ENCODE results near the gene DNA2.
"Not testable (repeated sequence)": the region's sequence is repeated elsewhere in the genome, so short reads cannot be mapped to it uniquely, and the experiment has no call there.

DNA2 gene

DNA sequence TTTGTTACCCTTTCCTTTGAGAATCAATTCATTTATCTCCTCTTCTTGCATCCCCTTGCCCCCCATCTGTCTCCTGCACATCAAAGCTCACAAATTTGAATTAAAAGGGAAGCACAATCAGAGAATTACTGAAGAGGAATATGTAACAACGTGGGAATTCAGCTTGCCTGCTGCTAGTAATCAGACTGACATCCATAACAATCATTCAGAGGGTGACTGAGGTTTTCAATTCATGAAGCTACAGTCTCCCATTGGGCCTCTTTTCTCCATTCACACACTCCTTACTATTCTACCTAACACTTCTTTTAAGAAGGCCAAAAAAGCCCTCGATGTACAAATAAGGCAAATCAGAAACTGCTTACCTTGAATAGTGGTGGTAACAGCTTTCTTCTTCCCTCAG, 24.3 kb upstream of the DNA2 start:
- Histone ChIP-seq H3K4me1 (ENCODE audit: control insufficient read depth in 5 of 5, insufficient read depth in 5 of 5, low read length in 5 of 5) (peaks cover 0 to 27% (median 11%) of the 10 kb centered on the region in 5 donors), H3K36me3 (ENCODE audit: control insufficient read depth in 5 of 5, insufficient read depth in 5 of 5, low read length in 5 of 5) (peaks cover 26 to 50% (median 31%) of the 10 kb centered on the region in 5 donors), H3K9me3 (ENCODE audit: control insufficient read depth in 5 of 5, low read length in 5 of 5) (no peaks in the 10 kb centered on the region), H3K9ac (ENCODE audit: low read length in 5 of 5) (no peak overlapping the region), H3K4me3 (ENCODE audit: low read depth in 1 of 5, low read length in 5 of 5) (no peak overlapping the region), H3K27ac (ENCODE audit: low read depth, low read length) (peak overlapping the region; percentile 27), H3K27me3 (ENCODE audit: control insufficient read depth in 5 of 5, insufficient read depth in 4 of 5, low read length in 5 of 5) (no peaks in the 10 kb centered on the region)

DNA sequence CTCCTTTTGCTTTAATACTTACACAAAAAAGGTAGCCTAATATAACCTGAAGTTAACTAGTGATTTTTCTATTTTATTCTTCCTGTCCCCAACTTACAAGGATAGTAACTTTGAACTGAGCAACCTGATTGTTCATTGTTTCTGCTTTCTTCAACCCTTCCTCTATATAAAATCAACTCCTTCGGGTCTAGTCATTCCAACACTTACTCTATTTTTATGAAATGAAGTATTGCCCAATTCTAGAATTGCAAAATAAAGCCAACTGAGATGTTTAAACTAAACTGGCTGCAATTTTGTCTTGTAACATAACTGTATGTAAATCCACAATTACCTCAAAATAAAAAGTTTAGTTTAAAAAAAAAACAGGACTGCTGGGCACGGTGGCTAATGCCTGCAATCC, 20.3 kb upstream of the DNA2 start:
- H3K36me3 ChIP-seq (ENCODE audit: control insufficient read depth in 5 of 5, insufficient read depth in 5 of 5, low read length in 5 of 5) = peaks cover 14 to 44% (median 26%) of the 10 kb centered on the region in 5 donors
- no peaks in the 10 kb centered on the region for H3K27me3 ChIP-seq (ENCODE audit: control insufficient read depth in 5 of 5, insufficient read depth in 4 of 5, low read length in 5 of 5)
- H3K9ac ChIP-seq (ENCODE audit: low read length in 5 of 5) = peak overlapping the region in 1 of 5 donors; percentile 52
- H3K4me1 ChIP-seq (ENCODE audit: control insufficient read depth in 5 of 5, insufficient read depth in 5 of 5, low read length in 5 of 5) = peaks cover 0 to 32% (median 11%) of the 10 kb centered on the region in 5 donors
- no peak overlapping the region for H3K4me3 ChIP-seq (ENCODE audit: low read depth in 1 of 5, low read length in 5 of 5)
- no peaks in the 10 kb centered on the region for H3K9me3 ChIP-seq (ENCODE audit: control insufficient read depth in 5 of 5, low read length in 5 of 5)
- peak overlapping the region; percentile 94 for H3K27ac ChIP-seq (ENCODE audit: low read depth, low read length)

DNA sequence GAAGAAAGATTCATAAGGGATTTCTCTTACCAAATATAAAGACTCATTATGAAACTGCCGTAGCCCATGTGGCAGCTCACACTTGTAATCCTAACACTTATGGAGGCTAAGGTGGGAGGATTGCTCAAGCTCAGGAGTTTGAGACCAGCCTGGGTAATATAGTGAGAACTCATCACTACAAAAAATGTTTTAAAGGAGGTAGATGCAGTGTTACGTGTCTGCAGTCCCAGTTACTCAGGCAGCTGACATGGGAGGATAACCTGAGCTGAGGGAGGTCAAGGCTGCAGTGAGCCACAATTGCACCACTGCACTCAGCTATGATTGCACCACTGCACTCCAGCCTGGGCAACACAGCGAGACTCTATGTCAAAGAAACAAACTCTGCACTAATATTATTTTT, 18.1 kb upstream of the DNA2 start:
- no peak overlapping the region for H3K4me3 ChIP-seq (ENCODE audit: low read depth in 1 of 5, low read length in 5 of 5)
- peak overlapping the region; percentile 94 for H3K27ac ChIP-seq (ENCODE audit: low read depth, low read length)
- H3K36me3 ChIP-seq (ENCODE audit: control insufficient read depth in 5 of 5, insufficient read depth in 5 of 5, low read length in 5 of 5) = peaks cover 20 to 51% (median 31%) of the 10 kb centered on the region in 5 donors
- H3K4me1 ChIP-seq (ENCODE audit: control insufficient read depth in 5 of 5, insufficient read depth in 5 of 5, low read length in 5 of 5) = peaks cover 0 to 32% (median 11%) of the 10 kb centered on the region in 5 donors
- H3K9ac ChIP-seq (ENCODE audit: low read length in 5 of 5) = no peak overlapping the region
- H3K9me3 ChIP-seq (ENCODE audit: control insufficient read depth in 5 of 5, low read length in 5 of 5) = no peaks in the 10 kb centered on the region
- H3K27me3 ChIP-seq (ENCODE audit: control insufficient read depth in 5 of 5, insufficient read depth in 4 of 5, low read length in 5 of 5) = no peaks in the 10 kb centered on the region

DNA sequence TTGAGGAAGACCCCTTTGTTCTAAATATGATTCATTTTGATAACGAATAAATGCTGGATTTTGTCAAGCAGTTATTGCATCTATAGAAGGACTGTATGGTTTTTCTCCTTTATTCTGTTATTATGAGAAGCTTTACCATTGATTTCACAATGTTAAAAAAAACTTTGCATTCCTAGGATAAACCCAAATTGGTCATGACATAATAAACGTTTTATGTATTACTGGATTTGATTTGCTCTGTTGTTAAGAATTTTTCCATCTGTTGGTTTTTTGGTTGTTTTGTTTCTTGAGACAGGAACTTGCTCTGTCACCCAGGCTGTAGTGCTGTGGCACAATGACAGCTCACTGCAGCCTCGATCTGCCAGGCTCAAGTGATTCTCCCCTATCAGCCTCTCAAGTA, 2.2 kb upstream of the DNA2 start:
- no peak overlapping the region for H3K27ac ChIP-seq (ENCODE audit: low read depth, low read length)
- H3K36me3 ChIP-seq (ENCODE audit: control insufficient read depth in 5 of 5, insufficient read depth in 5 of 5, low read length in 5 of 5) = peaks cover 0 to 5% (median 3%) of the 10 kb centered on the region in 5 donors
- peaks cover 0 to 17% (median 12%) of the 10 kb centered on the region in 5 donors for H3K4me1 ChIP-seq (ENCODE audit: control insufficient read depth in 5 of 5, insufficient read depth in 5 of 5, low read length in 5 of 5)
- no peaks in the 10 kb centered on the region for H3K9me3 ChIP-seq (ENCODE audit: control insufficient read depth in 5 of 5, low read length in 5 of 5)
- no peak overlapping the region for H3K9ac ChIP-seq (ENCODE audit: low read length in 5 of 5)
- no peak overlapping the region for H3K4me3 ChIP-seq (ENCODE audit: low read depth in 1 of 5, low read length in 5 of 5)
- no peaks in the 10 kb centered on the region for H3K27me3 ChIP-seq (ENCODE audit: control insufficient read depth in 5 of 5, insufficient read depth in 4 of 5, low read length in 5 of 5)

DNA sequence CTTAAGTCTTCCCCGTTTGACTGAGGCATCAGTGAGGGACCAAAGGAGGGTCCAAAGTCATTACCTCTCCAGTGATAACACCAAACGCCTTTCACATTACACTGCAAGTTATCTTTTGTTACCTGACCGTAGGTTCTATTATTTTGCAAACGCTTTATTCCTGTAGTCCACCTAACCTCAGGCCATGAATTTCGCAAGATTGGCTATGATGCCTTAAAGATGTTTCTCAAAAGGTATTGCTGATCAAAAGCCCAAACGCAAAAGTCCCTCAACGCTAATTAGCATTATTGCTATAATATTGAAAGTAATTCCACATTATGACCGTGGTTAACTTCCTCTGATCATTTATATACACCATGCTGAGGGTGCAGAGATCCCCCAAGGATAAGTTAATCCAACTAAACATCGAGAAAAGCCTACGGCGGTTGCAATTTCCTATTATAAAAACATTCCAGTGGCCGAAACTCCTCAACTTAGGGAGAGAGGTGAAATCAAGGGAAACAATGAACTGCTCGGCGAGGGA, 649 bp downstream of the DNA2 start:
- Histone ChIP-seq H3K4me3 (ENCODE audit: low read depth in 1 of 5, low read length in 5 of 5) (peak overlapping the region; percentile 48 to 96 (median 90)), H3K4me1 (ENCODE audit: control insufficient read depth in 5 of 5, insufficient read depth in 5 of 5, low read length in 5 of 5) (peaks cover 0 to 17% (median 12%) of the 10 kb centered on the region in 5 donors), H3K36me3 (ENCODE audit: control insufficient read depth in 5 of 5, insufficient read depth in 5 of 5, low read length in 5 of 5) (no peaks in the 10 kb centered on the region), H3K9me3 (ENCODE audit: control insufficient read depth in 5 of 5, low read length in 5 of 5) (no peaks in the 10 kb centered on the region), H3K9ac (ENCODE audit: low read length in 5 of 5) (peak overlapping the region; percentile 63 to 81 (median 75)), H3K27ac (ENCODE audit: low read depth, low read length) (no peak overlapping the region), H3K27me3 (ENCODE audit: control insufficient read depth in 5 of 5, insufficient read depth in 4 of 5, low read length in 5 of 5) (no peaks in the 10 kb centered on the region)

DNA sequence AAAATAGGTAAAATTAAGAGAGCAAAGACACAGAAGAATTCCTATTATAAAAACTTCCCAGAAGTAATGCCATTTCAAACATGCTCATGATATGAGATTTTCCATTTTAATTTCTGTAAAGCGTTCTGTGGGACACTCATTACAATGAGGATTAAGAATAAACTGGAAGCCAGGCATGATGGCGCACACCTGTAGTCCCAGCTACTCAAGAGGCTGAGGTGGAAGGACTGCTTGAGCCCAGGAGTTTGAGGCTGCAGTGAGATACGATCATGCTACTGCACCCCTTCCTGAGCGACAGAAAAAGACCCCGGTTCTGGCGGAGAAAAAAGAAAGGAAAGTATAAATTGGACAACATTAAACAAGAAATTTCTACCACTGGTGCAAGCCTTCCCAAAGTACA, 1.5 kb downstream of the DNA2 start:
- Histone ChIP-seq H3K27me3 (ENCODE audit: control insufficient read depth in 5 of 5, insufficient read depth in 4 of 5, low read length in 5 of 5) (no peaks in the 10 kb centered on the region), H3K9ac (ENCODE audit: low read length in 5 of 5) (no peak overlapping the region), H3K4me1 (ENCODE audit: control insufficient read depth in 5 of 5, insufficient read depth in 5 of 5, low read length in 5 of 5) (peaks cover 0 to 17% (median 12%) of the 10 kb centered on the region in 5 donors), H3K36me3 (ENCODE audit: control insufficient read depth in 5 of 5, insufficient read depth in 5 of 5, low read length in 5 of 5) (no peaks in the 10 kb centered on the region), H3K27ac (ENCODE audit: low read depth, low read length) (no peak overlapping the region), H3K9me3 (ENCODE audit: control insufficient read depth in 5 of 5, low read length in 5 of 5) (no peaks in the 10 kb centered on the region), H3K4me3 (ENCODE audit: low read depth in 1 of 5, low read length in 5 of 5) (no peak overlapping the region)

DNA sequence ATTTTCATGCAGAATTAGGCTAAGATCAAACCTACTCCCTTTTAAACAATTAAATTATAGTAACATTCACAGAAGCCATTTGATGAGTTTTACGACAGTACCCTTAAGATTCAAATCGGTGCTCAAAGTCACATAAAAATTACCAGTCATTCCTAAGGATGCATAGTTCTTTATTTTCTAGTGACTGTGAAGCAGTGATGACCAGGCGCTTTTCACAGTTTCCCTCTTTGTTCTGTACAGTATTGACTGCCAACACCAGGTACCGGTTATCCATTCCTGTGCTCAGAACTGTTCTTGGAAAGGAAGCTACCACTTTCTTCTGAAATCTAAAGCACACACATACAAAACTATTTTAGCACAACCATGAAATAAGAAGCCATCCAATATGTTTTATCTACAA, 1.9 kb downstream of the DNA2 start:
- H3K9me3 ChIP-seq (ENCODE audit: control insufficient read depth in 5 of 5, low read length in 5 of 5) = no peaks in the 10 kb centered on the region
- H3K36me3 ChIP-seq (ENCODE audit: control insufficient read depth in 5 of 5, insufficient read depth in 5 of 5, low read length in 5 of 5) = no peaks in the 10 kb centered on the region
- no peak overlapping the region for H3K27ac ChIP-seq (ENCODE audit: low read depth, low read length)
- no peak overlapping the region for H3K9ac ChIP-seq (ENCODE audit: low read length in 5 of 5)
- H3K4me1 ChIP-seq (ENCODE audit: control insufficient read depth in 5 of 5, insufficient read depth in 5 of 5, low read length in 5 of 5) = peaks cover 0 to 17% (median 12%) of the 10 kb centered on the region in 5 donors
- H3K27me3 ChIP-seq (ENCODE audit: control insufficient read depth in 5 of 5, insufficient read depth in 4 of 5, low read length in 5 of 5) = no peaks in the 10 kb centered on the region
- no peak overlapping the region for H3K4me3 ChIP-seq (ENCODE audit: low read depth in 1 of 5, low read length in 5 of 5)

DNA sequence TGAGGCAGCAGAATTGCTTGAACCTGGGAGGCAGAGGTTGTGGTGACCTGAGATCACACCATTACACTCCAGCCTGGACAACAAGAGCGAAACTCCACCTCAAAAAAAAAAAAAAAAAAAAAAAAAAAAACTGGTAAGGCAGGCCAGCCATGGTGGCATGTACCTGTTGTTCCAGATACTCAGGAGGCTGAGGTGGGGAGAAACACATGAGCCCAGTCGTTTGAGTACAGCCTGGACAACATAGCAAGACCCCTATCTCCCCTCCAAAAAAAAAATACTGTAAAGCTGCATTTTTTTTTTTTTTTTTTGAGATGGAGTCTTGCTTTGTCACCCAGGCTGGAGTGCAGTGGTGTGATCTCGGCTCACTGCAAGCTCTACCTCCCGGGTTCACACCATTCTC, 7.0 kb downstream of the DNA2 start:
- H3K27me3 ChIP-seq (ENCODE audit: control insufficient read depth in 5 of 5, insufficient read depth in 4 of 5, low read length in 5 of 5); H3K4me1 ChIP-seq (ENCODE audit: control insufficient read depth in 5 of 5, insufficient read depth in 5 of 5, low read length in 5 of 5); H3K27ac ChIP-seq (ENCODE audit: low read depth, low read length); H3K36me3 ChIP-seq (ENCODE audit: control insufficient read depth in 5 of 5, insufficient read depth in 5 of 5, low read length in 5 of 5); H3K9ac ChIP-seq (ENCODE audit: low read length in 5 of 5); H3K9me3 ChIP-seq (ENCODE audit: control insufficient read depth in 5 of 5, low read length in 5 of 5); H3K4me3 ChIP-seq (ENCODE audit: low read depth in 1 of 5, low read length in 5 of 5): not testable (repeated sequence)

DNA sequence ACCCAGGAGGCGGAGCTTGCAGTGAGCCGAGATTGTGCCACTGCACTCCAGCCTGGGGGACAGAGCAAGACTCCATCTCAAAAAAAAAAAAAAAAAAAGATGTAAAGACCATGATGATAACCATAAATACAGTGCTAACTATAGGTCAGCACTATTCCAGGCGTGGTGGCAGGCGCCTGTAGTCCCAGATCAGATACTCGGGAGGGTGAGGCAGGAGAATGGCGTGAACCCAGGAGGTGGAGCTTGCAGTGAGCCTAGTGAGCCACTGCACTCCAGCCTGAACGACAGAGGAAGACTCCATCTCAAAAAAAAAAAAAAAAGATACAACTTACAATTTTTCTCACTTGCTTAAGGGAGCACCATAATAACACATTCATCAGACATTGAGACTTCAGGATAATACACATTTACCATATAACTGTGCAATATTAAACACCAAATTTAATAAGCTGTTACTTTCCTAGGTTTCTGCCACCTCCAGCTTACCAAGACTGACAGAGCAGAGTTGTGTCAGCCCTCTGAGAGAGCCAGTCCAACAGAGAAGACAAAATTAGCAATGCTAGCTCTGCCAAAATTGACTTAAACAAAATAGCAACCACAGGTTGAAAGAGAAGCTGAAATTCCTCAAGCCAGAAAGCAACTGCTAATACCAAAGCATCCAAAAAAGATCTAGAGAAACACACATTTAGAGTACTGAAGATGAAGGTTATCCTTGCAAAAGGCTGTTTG, 8.2 kb downstream of the DNA2 start:
- H3K27me3 ChIP-seq (ENCODE audit: control insufficient read depth in 5 of 5, insufficient read depth in 4 of 5, low read length in 5 of 5) = no peaks in the 10 kb centered on the region
- H3K27ac ChIP-seq (ENCODE audit: low read depth, low read length) = no peak overlapping the region
- H3K4me3 ChIP-seq (ENCODE audit: low read depth in 1 of 5, low read length in 5 of 5) = no peak overlapping the region
- H3K9ac ChIP-seq (ENCODE audit: low read length in 5 of 5) = no peak overlapping the region
- peaks cover 0 to 3% (median 0%) of the 10 kb centered on the region in 5 donors for H3K36me3 ChIP-seq (ENCODE audit: control insufficient read depth in 5 of 5, insufficient read depth in 5 of 5, low read length in 5 of 5)
- no peaks in the 10 kb centered on the region for H3K9me3 ChIP-seq (ENCODE audit: control insufficient read depth in 5 of 5, low read length in 5 of 5)
- H3K4me1 ChIP-seq (ENCODE audit: control insufficient read depth in 5 of 5, insufficient read depth in 5 of 5, low read length in 5 of 5) = no peaks in the 10 kb centered on the region

DNA sequence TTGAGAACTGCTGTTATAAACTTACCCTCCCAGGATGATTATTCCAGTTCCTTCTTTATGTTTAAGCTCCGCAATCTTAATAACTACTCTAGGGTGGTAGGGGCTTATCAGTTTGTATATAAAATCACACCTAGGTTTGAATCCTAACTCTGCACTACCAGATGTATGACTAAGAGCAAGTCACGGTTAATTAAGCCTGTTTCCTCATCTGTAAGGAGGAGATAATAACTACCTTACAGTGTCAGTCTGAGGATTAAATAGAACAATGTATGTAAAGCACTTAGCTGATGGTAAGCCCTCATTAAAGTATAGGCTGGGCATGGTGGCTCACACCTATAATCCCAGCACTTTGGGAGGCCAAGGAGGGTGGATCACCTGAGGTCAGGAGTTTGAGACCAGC, 9.2 kb downstream of the DNA2 start:
- H3K27ac ChIP-seq (ENCODE audit: low read depth, low read length) = no peak overlapping the region
- no peaks in the 10 kb centered on the region for H3K9me3 ChIP-seq (ENCODE audit: control insufficient read depth in 5 of 5, low read length in 5 of 5)
- no peaks in the 10 kb centered on the region for H3K4me1 ChIP-seq (ENCODE audit: control insufficient read depth in 5 of 5, insufficient read depth in 5 of 5, low read length in 5 of 5)
- peaks cover 0 to 3% (median 0%) of the 10 kb centered on the region in 5 donors for H3K36me3 ChIP-seq (ENCODE audit: control insufficient read depth in 5 of 5, insufficient read depth in 5 of 5, low read length in 5 of 5)
- no peak overlapping the region for H3K9ac ChIP-seq (ENCODE audit: low read length in 5 of 5)
- no peak overlapping the region for H3K4me3 ChIP-seq (ENCODE audit: low read depth in 1 of 5, low read length in 5 of 5)
- H3K27me3 ChIP-seq (ENCODE audit: control insufficient read depth in 5 of 5, insufficient read depth in 4 of 5, low read length in 5 of 5) = no peaks in the 10 kb centered on the region

All from subcutaneous abdominal adipose tissue (tissue), 5 donors.